GM19452 (cell line): ENCODE results near the gene MOK.
"Not testable (repeated sequence)": the region's sequence is repeated elsewhere in the genome, so short reads cannot be mapped to it uniquely, and the experiment has no call there.

Experiments used
- ATAC-seq: cut with Tn5 transposase; IDR thresholded peaks from one replicate; pipeline ENCODE4 v1.9.1; 2021; ENCODE audit not compliant: unreplicated experiment

The MOK gene

DNA sequence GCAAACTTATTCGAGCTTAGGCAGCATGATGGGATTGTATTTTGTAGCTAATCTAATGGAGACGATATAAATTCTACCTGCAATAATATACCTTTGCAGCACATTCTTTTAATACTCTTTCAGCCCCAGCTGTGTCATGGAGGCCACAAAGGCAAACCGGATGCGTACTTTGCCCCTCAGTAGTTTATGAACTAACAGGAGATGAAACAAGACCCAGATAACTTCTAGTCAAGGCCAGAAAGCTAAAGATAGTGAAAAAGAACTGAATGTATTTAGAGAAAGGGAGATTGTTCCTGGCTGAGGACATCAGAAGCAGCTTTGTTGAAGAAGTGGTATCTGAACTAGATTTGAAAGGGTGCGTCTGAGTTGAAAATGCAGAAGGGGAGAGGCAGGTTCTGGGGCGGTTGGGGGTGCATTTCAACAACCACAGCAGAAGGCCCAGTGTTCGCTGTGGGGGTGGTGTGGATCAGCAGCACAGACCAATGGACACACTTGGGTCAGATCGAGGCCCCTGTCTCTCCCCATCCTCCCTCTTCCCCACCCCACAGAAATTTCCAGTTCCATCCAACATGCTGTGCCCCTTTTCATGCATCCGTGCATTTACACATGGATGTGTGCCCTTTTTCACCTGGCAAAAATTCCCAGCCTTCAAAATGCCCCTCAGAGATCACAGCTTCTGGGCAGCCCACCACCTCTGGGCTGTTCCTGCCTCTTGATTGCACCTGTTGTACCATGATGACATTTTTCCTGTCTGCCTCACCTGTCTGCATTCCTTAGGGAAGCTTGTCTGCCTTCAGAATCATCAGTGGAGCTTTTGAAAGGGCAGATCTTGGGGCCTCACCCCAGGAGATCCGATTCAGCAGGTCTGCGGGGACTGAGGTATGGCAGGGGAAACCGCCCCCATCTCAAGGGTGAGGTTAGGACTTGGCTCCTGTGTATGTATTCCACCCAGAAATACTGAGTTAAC lies 16.8 kb upstream of the MOK start:
- ATAC-seq, result no peak

DNA sequence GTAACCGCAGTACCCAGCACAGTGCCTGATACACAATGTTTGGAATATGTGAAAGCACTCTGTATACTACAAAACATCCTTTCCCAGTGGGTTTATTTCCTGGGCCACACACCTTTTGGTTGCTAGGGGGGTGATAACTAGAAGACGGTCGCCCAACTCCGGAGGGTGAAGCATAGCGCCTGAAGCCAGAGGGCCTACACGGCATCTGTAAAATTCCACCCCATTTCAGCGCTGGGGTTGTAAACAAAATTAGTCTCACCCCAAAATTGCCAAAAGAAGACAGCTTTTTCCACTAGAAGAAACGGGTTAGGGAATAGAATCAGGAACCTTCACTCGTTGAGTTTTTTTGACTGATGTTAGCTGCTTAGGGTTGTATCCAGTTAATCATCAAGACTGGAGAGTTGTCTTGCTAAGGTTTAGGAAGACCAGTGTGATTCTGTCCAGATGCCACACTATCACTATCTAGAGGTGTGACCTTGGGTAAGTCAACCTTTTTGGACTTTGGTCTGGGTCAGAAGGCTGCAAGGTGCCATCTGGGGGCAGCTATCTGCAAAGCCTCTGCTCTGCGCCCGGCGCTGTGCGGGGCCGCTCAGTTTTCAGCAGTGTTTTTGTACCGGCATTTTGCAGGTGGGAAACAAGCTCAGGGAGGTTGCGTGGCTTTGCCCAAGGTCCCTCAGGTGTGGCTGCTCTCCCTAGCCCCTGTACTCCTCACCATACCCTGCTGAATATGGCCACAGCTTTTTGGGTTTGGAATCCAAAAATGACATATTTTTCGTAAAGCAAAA lies 15.9 kb upstream of the MOK start:
- no peak for ATAC-seq

GRCh38 chr14:102320033-102320660 lies 15.2 kb upstream of the MOK start:
- ATAC-seq, result peak; percentile 19

- peak; percentile 60 for ATAC-seq
Measured at GRCh38 chr14:102319351-102320032, 14.5 kb upstream of the MOK start, which contains the start of gene ZNF839. ZNF839 (plus strand) TSS chr14:102319746; CDS start chr14:102319766, 20 bp downstream.

DNA sequence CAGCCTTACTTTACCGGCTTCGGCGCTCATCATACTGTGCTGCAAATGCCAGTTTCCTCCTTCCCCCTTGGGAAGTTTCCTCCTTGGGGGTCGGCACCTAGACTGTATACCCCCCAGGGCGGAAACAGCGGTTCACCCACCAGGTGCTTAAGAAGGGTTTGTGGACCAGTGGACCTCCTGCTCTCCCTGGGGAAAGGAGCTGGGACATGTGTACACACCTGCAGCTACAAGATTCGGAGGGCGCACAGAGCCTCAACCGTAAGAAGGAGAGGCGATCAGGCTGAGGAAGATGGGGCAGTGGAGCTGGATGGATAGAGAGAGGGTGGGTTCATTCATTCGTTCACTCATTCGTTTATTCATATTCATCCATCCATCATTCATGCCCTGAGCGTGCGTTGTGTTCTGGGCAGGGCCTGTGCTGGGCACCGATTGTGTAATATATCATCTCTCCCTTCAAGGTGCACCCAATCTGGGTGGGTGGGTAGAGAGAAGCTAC lies 13.9 kb upstream of the MOK start:
- no peak for ATAC-seq

- ATAC-seq, result no peak
Measured at GRCh38 chr14:102317564-102318248, 12.7 kb upstream of the MOK start.

- peak; percentile 63 for ATAC-seq
Measured at GRCh38 chr14:102316743-102317563, 12.0 kb upstream of the MOK start.

GRCh38 chr14:102316338-102316742 lies 11.4 kb upstream of the MOK start:
- ATAC-seq, result no peak

- no peak for ATAC-seq
Measured at GRCh38 chr14:102315121-102315520, 10.2 kb upstream of the MOK start.

DNA sequence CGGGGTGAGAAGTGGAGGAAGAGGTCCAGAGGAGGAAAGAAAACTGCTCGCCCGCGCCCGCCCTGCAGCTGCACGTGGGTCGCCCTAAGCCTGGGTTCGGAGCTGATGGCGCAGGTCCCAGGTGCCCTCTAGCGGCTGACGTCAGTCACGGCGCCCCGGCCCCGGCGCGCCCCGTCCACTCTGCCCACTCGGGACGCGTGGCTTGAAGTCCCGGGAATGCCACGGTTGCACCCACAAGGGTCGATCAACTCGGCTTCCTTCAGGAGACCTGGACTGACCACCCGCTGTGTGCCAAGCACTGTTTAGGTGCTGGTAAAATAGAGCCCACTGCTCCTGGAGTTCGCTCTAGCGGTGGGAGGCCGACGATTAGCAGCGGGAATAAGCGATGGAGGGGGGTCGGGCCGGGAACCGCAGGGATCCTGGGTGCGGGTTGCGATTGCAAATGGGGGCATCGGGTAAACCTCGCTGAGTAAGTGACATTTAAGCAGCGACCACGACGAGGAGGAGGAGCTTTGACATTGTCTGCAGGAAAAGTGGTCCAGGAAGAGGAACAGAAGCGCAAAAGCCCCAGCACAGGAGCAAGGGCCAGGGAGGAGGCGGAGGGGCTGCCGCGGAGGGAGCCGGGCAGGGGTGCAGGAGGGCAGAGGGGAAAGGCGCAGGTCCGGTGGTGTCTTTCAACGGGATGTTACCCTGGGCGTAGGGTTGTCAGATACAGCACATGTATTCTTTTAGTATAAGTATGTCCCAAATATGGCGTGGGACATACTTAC lies 9.5 kb upstream of the MOK start:
- ATAC-seq, result peak; percentile 46

DNA sequence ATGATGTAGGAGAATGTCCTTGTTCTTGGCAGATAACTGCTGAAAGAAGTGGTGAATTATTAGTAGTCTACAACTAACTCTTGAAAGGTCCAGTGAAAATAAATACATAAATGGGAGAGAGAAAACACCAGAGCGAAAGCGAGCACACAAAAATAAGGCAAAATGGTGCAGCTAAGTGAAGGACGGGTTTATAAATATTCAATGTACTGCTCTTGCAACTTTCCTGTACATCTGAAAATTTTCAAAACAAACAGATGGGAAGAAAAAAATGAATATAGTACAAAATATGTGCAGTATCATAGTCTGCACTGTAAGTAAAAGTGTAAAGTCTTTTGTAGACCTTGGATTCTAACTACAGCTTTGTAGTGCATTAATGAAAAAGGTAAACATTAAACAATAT lies 1.3 kb downstream of the MOK start:
- no peak for ATAC-seq

DNA sequence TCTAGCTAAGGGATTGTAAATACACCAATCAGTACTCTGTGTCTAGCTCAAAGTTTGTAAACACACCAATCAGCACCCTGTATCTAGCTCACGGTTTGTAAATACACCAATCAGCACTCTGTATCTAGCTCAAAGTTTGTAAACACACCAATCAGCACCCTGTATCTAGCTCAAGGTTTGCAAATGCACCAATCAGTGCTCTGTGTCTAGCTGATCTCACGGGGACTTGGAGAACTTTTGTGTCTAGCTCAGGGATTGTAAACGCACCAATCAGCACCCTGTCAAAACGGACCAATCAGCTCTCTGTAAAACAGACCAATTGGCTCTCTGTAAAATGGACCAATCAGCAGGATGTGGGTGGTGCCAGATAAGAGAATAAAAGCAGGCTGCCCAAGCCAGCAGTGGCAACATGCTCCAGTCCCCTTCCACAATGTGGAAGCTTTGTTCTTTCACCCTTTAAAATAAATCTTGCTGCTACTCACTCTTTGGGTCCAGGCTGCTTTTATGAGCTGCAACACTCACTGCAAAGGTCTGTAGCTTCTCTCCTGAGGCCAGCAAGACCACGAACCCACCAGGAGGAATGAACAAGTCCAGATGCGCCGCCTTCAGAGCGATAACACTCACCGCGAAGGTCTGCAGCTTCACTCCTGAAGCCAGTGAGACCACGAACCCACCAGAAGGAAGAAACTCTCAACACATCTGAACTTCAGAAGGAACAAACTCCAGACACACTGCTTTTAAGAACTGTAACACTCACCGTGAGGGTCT lies 6.5 kb downstream of the MOK start:
- not testable (repeated sequence) for ATAC-seq

GRCh38 chr14:102297436-102298170 lies 7.4 kb downstream of the MOK start:
- no peak for ATAC-seq

GRCh38 chr14:102295270-102295669 lies 9.7 kb downstream of the MOK start:
- no peak for ATAC-seq

- ATAC-seq, result no peak
Measured at GRCh38 chr14:102293781-102294180, 11.2 kb downstream of the MOK start.

DNA sequence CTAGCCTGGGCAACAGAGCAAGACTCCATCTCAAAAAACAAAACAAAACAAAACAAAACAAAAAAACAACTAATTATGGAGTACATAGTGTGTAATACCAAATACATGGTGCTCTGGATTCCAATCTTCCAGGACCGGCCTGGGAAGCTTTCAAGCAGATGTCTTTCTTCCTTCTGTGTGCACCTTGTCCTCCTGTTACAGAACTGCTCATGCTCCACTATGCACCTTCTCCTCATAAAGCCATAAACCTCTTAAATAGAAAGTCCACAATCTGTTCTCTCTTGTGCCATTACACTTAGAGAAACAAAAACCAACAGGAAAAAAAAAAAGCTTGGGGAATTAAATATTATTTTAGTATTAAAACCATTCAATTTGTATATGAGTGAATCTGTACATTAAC lies 12.5 kb downstream of the MOK start:
- no peak for ATAC-seq

DNA sequence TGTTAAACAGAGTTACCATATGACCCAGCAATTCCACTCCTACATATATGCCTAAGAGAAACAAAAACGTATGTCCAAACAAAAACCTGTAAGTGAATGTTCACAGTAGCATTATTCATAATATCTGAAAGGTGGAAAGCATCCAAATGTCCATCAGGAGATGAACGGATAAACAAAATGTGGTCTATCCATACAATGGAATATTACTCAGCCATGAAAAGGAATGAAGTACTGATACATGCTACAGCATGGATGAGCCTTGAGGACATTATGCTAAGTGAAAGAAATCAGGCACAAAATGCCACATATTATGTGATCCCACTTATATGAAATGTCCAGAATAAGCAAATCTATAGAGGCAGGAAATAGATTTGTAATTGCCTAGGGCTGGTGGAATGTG lies 16.8 kb downstream of the MOK start:
- no peak for ATAC-seq
